Right lobe of liver (tissue), 4 donors: ENCODE data around the gene KLF16.

Experiments
- POLR2A ChIP-seq: fragments of 450-650 bp; IDR thresholded peaks from one replicate; pipeline ENCODE4 v1.6.1; 2017; ENCODE audit warnings: antibody characterized with exemption, mild to moderate bottlenecking
- TF ChIP-seq, protein P1 (sequence below), 4 donors: fragments of 200-600 bp in 3 of 4; fragments of 450-650 bp in 1 of 4; IDR thresholded peaks; one replicate each; pipeline versions ENCODE4 v1.5.1 to v1.8.0; 2016 to 2022; ENCODE audit warnings: antibody characterized with exemption in 4 of 4, mild to moderate bottlenecking in 2 of 4
- donor health status: DM: no; HTN: no; CAD: no.
- donor health status: DM: no; HTN: no; CAD: no.
- donor health status: DM: no; HTN: yes; CAD: no.

GRCh38 chr19:1901940-1902404 is 38.6 kb upstream of the KLF16 start:
- TF ChIP-seq, protein P1, sequence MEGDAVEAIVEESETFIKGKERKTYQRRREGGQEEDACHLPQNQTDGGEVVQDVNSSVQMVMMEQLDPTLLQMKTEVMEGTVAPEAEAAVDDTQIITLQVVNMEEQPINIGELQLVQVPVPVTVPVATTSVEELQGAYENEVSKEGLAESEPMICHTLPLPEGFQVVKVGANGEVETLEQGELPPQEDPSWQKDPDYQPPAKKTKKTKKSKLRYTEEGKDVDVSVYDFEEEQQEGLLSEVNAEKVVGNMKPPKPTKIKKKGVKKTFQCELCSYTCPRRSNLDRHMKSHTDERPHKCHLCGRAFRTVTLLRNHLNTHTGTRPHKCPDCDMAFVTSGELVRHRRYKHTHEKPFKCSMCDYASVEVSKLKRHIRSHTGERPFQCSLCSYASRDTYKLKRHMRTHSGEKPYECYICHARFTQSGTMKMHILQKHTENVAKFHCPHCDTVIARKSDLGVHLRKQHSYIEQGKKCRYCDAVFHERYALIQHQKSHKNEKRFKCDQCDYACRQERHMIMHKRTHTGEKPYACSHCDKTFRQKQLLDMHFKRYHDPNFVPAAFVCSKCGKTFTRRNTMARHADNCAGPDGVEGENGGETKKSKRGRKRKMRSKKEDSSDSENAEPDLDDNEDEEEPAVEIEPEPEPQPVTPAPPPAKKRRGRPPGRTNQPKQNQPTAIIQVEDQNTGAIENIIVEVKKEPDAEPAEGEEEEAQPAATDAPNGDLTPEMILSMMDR (IDR thresholded peaks at IDR 0.05) = no peak
- peak; percentile 26 for TF ChIP-seq POLR2A
